Sigmoid colon (tissue), 7 donors: Measurements from ENCODE around the gene RUSC1. TPM values are rescaled to one million over a fixed set of nuclear protein-coding genes. Genes with fewer than 3 reads are reported as not detected.

Experiments
- DNase-seq: peaks from one replicate; pipeline ENCODE4 v3.0.0-alpha.2; 2019
- H3K27ac ChIP-seq, 4 donors: fragments of 200-600 bp; sonication (generic); one replicate each; pipeline ENCODE4 v1.5.1; 2016 to 2019; ENCODE audit warnings: mild to moderate bottlenecking in 1 of 4
- H3K27me3 ChIP-seq, 3 donors: fragments of 200-600 bp; sonication (generic); one replicate each; pipeline ENCODE4 v1.5.1; 2019; ENCODE audit warnings: mild to moderate bottlenecking in 1 of 3
- H3K36me3 ChIP-seq, 4 donors: fragments of 200-600 bp; sonication (generic); one replicate each; pipeline ENCODE4 v1.5.1; 2016 to 2019
- H3K4me1 ChIP-seq, 4 donors: fragments of 200-600 bp; sonication (generic); one replicate each; pipeline ENCODE4 v1.5.1; 2017 to 2019
- H3K4me3 ChIP-seq, 4 donors: fragments of 200-600 bp; sonication (generic); one replicate each; pipeline ENCODE4 v1.5.1; 2017 to 2019; ENCODE audit warnings: mild to moderate bottlenecking in 2 of 4, moderate library complexity in 1 of 4
- H3K9me3 ChIP-seq, 4 donors: fragments of 200-600 bp in 3 of 4; sonication (generic) in 3 of 4; one replicate each; pipeline versions ENCODE4 v1.5.1 to v1.6.1; 2013 to 2019
- EP300 ChIP-seq, 4 donors: sonication (generic); formaldehyde crosslinking; IDR thresholded peaks; one replicate each; pipeline ENCODE4 v1.6.1; 2017; ENCODE audit warnings: antibody characterized with exemption in 4 of 4
- POLR2A ChIP-seq, 2 donors: fragments of 450-650 bp; IDR thresholded peaks; one replicate each; pipeline ENCODE4 v1.6.1; 2016; ENCODE audit warnings: antibody characterized with exemption in 2 of 2, mild to moderate bottlenecking in 2 of 2, moderate library complexity in 2 of 2
- POLR2AphosphoS5 ChIP-seq, 4 donors: sonication (generic); formaldehyde crosslinking; IDR thresholded peaks; one replicate each; pipeline ENCODE4 v1.6.1; 2017; ENCODE audit warnings: antibody characterized with exemption in 4 of 4
- WGBS, 2 donors: extraction: QIAGEN DNeasy Blood & Tissue Kit; methylation state at CpG; one replicate each; pipeline ENCODE4 v1.1.7; 2013; 5-methylcytosine and 5-hydroxymethylcytosine counted together
- intact Hi-C: fragments of 100-400 bp; cut with DNase I; formaldehyde crosslinking; loops from one replicate; pipeline ENCODE4 v1.15.1; 2023
- polyA plus RNA-seq, 3 donors: library from polyadenylated mRNA; stranded (reverse); fragments of 200-250 nt; gene quantifications; one replicate each; pipeline ENCODE4 v1.2.3, GENCODE V29; 2013
- total RNA-seq, 4 donors: library from RNA; depleted of rRNA; stranded (reverse); fragments of >200 nt; gene quantifications; one replicate each; pipeline ENCODE4 v1.1.0, GENCODE V29; 2016
- TF ChIP-seq, protein P1 (sequence below), 4 experiments: fragments of 450-650 bp in 3 of 4; fragments of 200-600 bp in 1 of 4; IDR thresholded peaks; one replicate each; pipeline ENCODE4 v1.5.1; 2016 to 2019; ENCODE audit warnings: antibody characterized with exemption in 4 of 4, mild to moderate bottlenecking in 3 of 4, moderate library complexity in 2 of 4
- donor health status: healthy with polysubstance abuse.
- donor health status: Bipolar disorder and iron deficiency.
- donor health status: healthy.

The RUSC1 gene
- total and polyA plus RNA-seq, 7 donors = 12.5 to 76.3 (median 27.4) TPM

DNA sequence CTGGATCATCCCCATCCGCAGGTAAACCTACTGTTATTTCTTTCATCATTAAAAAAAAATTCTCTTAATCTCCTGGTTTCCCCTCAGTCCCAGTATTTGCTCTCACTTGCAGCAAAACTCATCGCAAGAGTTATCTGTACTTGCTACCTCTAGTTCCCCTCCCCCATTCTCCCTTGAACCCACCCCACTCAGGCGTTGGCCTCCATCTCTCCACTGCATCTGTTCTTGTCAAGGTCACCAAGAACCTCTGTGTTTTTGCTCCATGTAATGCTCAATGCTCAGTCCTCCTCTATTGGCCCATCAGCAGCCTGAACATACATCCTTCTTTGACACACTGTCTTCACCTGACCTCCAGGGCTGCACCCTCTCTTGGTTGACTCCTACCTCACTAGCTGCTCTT, 24.0 kb upstream of the RUSC1 start:
- Histone ChIP-seq H3K36me3 (no peaks in the 10 kb centered on the region), H3K27me3 (peaks cover 10 to 42% (median 20%) of the 10 kb centered on the region in 3 donors), H3K9me3 (no peaks in the 10 kb centered on the region), H3K4me1 (peaks cover 0 to 7% (median 6%) of the 10 kb centered on the region in 4 donors), H3K4me3 (no peak overlapping the region), H3K27ac (no peak overlapping the region)
- intact Hi-C loops = no loop called here
- DNase-seq = no peak
- WGBS, 2 donors = 67 to 86% methylated on average over 3 of the region's 3 CpGs
- TF ChIP-seq POLR2AphosphoS5 (IDR thresholded peaks at IDR 0.05) (no peak), EP300 (IDR thresholded peaks at IDR 0.05) (no peak), POLR2A (IDR thresholded peaks at IDR 0.05) (no peak)
- TF ChIP-seq, protein P1, sequence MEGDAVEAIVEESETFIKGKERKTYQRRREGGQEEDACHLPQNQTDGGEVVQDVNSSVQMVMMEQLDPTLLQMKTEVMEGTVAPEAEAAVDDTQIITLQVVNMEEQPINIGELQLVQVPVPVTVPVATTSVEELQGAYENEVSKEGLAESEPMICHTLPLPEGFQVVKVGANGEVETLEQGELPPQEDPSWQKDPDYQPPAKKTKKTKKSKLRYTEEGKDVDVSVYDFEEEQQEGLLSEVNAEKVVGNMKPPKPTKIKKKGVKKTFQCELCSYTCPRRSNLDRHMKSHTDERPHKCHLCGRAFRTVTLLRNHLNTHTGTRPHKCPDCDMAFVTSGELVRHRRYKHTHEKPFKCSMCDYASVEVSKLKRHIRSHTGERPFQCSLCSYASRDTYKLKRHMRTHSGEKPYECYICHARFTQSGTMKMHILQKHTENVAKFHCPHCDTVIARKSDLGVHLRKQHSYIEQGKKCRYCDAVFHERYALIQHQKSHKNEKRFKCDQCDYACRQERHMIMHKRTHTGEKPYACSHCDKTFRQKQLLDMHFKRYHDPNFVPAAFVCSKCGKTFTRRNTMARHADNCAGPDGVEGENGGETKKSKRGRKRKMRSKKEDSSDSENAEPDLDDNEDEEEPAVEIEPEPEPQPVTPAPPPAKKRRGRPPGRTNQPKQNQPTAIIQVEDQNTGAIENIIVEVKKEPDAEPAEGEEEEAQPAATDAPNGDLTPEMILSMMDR (IDR thresholded peaks at IDR 0.05) = no peak

DNA sequence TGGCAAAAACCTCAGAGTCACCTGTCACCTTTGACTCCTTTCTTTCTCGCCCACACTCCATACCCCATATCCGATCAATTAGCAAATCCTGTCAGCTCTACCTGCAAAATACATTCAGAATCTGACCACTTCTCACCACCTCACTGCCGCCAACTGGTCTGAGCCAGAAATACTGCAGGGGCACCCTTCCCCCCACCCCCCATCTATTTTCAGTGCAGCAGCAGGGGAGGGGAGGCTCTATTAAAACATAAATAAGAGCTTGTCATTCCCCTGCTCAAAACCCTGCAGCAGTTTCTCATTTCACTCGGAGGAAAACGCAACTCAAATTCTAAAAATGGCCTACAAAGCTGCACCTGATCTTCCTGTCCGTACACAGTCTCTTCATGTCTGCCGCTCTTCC, 23.3 kb upstream of the RUSC1 start:
- H3K9me3 ChIP-seq = no peaks in the 10 kb centered on the region
- H3K27ac ChIP-seq = no peak overlapping the region
- TF ChIP-seq EP300 (IDR thresholded peaks at IDR 0.05) = no peak
- TF ChIP-seq POLR2AphosphoS5 (IDR thresholded peaks at IDR 0.05) = no peak
- TF ChIP-seq, protein P1 (IDR thresholded peaks at IDR 0.05) = no peak
- no peak for TF ChIP-seq POLR2A (IDR thresholded peaks at IDR 0.05)
- peaks cover 10 to 42% (median 20%) of the 10 kb centered on the region in 3 donors for H3K27me3 ChIP-seq
- H3K4me3 ChIP-seq = no peak overlapping the region
- intact Hi-C loops = no loop called here
- DNase-seq = no peak
- WGBS, 2 donors = 74 to 91% methylated on average over 7 of the region's 7 CpGs
- no peaks in the 10 kb centered on the region for H3K36me3 ChIP-seq
- peaks cover 0 to 7% (median 6%) of the 10 kb centered on the region in 4 donors for H3K4me1 ChIP-seq

DNA sequence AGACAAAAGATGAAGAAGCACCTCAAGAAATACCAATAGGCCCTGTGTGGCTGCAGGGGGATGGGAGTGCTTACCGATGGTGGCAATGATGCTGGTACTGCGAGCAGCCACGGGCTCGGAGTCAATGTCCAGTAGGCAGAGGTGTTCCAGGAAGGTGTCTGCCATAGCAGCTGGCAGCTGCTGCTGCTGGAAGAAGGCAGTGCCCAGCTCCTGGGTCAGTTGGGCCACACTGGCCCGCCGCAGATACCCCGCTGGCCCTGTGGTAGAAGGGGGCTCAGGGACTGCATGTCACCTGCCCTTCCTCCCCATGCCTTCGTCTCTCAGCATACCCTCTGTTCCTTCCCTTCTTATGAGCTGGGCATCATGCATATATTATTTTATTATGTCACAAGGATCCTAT, 20.7 kb upstream of the RUSC1 start:
- Histone ChIP-seq H3K27me3 (peaks cover 10 to 26% (median 14%) of the 10 kb centered on the region in 3 donors), H3K36me3 (no peaks in the 10 kb centered on the region), H3K4me3 (no peak overlapping the region), H3K4me1 (peaks cover 0 to 5% (median 4%) of the 10 kb centered on the region in 4 donors), H3K9me3 (no peaks in the 10 kb centered on the region), H3K27ac (no peak overlapping the region)
- intact Hi-C loops = no loop called here
- DNase-seq = no peak
- 92 to 93% methylated on average over 8 of the region's 8 CpGs for WGBS, 2 donors
- no peak for TF ChIP-seq POLR2AphosphoS5 (IDR thresholded peaks at IDR 0.05)
- TF ChIP-seq, protein P1 (IDR thresholded peaks at IDR 0.05) = no peak
- no peak for TF ChIP-seq POLR2A (IDR thresholded peaks at IDR 0.05)
- no peak for TF ChIP-seq EP300 (IDR thresholded peaks at IDR 0.05)

DNA sequence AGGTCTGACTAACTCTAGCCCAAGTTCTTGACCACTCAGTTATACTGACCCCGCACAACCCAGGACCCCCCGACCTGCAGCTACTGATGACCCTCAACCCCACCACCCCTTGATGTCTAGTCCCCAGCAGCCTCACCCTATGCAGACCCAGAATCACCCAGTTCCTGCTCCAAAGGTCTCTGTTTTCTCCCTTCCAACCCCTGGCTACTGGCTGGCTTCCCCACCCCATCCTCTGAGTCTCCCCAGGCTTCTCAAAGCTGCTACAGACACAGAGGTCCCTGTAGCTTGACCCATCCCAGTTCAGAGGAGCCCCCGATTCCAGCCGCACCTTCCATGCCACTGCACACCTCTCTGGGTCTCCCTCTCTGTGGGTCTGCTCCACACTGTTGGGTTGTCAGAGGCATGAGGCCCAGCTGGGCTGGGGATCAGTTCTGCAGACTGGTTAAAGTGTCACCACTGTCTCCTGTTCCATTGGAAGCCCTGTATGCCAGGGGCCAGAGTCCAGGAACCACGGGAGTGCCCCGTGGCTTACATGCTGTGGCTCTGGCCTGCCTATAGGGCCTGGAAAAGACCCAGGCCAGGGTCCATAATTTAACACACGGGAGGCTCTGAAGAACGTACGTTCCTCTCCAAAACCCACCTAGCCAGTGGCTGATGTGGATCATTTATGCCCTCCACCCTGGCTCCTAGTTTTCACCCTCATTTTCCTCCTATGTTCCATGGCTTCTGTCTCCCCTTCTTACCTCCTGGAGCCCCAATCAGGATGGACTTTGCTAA, 20.0 kb upstream of the RUSC1 start:
- intact Hi-C loops = no loop called here
- TF ChIP-seq POLR2A (IDR thresholded peaks at IDR 0.05) = no peak
- TF ChIP-seq POLR2AphosphoS5 (IDR thresholded peaks at IDR 0.05) = no peak
- no peak for TF ChIP-seq EP300 (IDR thresholded peaks at IDR 0.05)
- TF ChIP-seq, protein P1 (IDR thresholded peaks at IDR 0.05) = no peak
- peaks cover 6 to 19% (median 6%) of the 10 kb centered on the region in 3 donors for H3K27me3 ChIP-seq
- H3K4me1 ChIP-seq = no peaks in the 10 kb centered on the region
- no peak overlapping the region for H3K4me3 ChIP-seq
- H3K27ac ChIP-seq = no peak overlapping the region
- no peak for DNase-seq
- H3K9me3 ChIP-seq = no peaks in the 10 kb centered on the region
- 54 to 83% methylated on average over 9 of the region's 9 CpGs for WGBS, 2 donors
- H3K36me3 ChIP-seq = no peaks in the 10 kb centered on the region
